ENCODE measurements around the gene HINFP.

HINFP gene, protein sequence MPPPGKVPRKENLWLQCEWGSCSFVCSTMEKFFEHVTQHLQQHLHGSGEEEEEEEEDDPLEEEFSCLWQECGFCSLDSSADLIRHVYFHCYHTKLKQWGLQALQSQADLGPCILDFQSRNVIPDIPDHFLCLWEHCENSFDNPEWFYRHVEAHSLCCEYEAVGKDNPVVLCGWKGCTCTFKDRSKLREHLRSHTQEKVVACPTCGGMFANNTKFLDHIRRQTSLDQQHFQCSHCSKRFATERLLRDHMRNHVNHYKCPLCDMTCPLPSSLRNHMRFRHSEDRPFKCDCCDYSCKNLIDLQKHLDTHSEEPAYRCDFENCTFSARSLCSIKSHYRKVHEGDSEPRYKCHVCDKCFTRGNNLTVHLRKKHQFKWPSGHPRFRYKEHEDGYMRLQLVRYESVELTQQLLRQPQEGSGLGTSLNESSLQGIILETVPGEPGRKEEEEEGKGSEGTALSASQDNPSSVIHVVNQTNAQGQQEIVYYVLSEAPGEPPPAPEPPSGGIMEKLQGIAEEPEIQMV

DNA sequence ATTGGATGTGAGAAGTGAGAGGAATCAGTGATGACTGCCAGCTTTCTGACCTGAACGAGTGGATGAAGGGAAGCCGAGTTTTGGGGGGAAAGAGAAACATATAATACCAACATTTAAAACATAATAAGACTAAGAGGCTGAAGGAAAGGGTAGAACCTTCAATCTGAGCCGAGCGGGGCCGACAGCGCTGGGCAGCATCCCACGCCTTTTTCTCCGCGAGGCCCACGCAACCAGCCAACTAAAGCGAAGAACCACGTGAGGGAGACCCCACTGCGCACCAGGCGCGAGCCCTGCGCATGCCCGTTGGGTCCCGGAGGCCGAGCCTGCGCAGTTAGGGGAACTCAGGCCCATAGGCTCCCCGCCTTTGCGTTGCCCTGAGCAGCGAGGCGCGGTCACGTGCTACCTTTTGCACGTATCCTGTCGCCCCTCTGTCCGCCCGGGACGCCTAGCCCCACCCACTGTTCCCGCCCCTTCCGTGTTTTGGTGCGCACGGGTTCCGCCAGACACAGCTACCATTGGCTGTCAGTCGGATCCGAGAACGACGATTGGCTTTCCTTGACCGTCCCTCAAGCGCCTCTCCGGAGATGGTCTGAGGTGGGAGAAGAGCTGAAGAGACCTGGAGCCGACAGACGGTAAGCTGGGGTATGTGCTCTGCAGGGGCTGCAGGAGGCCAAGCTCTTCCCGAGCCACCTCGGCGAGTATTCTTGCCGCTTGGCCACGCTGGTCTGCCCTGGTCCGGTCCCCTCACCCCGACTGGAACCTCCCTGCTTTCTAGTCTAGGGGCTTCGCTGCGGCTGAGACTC is at the start of gene HINFP:
TSS of gene HINFP (plus strand) at position 573 of the 803 bp plus-strand sequence. CDS start 5,365 bp downstream, outside the sequence.
- peak; percentile 100 for DNase-seq

DNA sequence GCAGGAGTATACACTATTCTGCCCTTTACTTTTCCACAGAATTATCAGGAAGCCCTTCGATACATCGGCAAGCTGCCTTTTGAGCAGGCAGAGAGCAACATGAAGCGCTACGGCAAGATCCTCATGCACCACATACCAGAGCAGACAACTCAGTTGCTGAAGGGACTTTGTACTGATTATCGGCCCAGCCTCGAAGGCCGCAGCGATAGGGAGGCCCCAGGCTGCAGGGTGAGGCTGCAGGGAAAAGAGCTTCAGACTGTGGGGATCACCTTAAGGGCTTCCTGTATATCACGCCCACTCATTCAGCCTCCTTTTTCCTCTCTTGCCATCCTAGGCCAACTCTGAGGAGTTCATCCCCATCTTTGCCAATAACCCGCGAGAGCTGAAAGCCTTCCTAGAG is 43.5 kb upstream of the HINFP start:
- DNase-seq: no peak

DNA sequence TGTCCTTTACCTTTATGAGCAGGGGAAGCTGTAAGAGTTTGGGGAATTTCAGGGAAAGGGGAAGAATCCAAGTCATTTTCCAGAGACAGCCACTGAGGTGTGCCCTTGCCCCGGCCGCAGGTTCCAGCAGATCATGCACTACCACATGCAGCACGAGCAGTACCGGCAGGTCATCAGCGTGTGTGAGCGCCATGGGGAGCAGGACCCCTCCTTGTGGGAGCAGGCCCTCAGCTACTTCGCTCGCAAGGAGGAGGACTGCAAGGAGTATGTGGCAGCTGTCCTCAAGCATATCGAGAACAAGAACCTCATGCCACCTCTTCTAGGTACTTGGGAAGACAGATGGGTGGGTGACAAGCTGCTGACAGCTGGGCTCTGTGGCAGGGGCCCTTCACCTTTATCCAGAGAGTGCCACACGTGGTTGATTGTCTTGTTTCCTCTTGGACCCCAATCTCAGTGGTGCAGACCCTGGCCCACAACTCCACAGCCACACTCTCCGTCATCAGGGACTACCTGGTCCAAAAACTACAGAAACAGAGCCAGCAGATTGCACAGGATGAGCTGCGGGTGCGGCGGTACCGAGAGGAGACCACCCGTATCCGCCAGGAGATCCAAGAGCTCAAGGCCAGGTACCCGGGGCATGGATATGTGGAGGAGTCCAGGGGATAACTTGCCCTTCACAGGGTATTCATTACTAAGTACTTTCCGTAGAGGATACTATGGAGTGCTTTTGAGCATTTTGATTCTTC is 42.5 kb upstream of the HINFP start:
- DNase-seq: no peak

DNA sequence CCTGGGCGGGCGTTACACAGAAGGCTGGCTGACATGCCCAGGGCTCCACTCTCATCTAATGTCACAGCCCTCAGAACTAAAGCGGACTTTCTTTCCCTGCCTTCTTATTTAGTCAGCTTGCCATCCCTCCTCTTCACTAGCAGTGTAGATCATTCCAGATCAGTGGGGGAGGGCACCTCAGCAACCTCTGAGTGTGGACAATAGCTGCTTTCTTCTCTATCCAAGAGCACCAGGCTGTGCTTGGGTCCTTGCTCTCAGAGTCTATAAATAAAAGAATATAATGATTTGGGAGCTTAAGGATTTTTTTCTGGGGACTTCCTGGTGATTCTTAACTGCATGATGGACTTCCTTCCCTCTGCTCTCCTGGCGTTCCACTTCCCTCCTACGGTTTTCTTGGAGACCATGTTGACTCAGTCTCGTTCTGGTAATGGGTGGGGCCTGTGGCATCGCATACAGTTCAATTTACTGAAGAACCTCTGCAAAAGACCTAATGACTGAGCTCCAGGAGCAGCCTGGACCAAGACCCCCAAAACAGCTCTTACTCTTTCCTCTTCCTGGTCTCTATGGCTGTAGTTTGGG is 39.6 kb upstream of the HINFP start:
- DNase-seq: no peak

DNA sequence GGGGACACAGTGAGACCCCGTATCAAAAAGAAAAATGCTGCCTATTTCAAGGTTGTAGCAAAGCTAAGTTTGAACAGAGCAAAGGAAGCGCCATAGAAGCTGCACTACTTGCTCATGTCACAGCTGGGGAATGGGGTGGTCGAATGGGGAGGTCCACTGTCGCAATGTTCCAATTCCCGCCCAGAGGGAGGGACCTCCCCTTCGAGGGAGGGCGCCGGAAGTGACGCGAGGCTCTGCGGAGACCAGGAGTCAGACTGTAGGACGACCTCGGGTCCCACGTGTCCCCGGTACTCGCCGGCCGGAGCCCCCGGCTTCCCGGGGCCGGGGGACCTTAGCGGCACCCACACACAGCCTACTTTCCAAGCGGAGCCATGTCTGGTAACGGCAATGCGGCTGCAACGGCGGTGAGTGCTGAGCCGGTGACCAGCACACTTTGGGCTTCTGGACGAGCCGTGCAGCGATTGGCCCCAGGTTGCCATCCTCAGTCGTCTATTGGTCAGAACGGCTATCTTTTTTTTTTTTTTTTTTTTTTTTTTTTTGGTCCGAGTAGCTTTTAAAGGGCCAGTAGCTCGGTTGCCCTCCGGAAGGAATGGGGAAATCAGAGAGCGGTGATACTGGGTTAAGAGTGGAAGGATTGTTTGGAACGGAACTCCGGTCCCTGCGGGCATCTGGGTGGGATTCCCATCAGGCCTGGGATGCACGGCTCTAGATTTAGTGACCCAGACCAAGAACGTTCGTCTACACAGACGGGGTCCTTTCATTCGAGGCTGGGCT is 36.5 kb upstream of the HINFP start, which contains the start of gene HMBS:
TSS of gene HMBS (plus strand) at position 219 of the 774 bp plus-strand sequence. CDS start at position 372, 153 bp downstream.
- DNase-seq: peak; percentile 98

DNA sequence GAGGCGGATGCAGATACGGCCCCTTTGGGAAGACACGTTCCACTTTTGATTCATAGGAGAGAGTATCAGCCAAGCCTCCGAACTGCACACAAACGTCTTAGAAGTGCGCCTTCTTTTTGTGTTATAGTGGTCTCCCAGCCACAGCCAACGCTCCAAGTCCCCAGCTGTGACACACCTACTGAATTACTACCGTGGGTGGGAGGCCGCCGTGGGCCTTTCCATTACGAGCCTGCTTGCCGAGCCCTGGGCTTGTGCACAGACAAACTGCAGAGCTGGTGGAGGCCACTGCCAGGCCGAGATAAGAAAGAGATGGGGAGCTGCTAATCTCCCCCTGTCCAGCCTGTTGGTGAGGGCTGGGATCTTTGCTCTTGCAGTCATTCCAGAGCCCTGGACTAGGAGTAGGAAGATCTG is 35.9 kb upstream of the HINFP start:
- no peak for DNase-seq

DNA sequence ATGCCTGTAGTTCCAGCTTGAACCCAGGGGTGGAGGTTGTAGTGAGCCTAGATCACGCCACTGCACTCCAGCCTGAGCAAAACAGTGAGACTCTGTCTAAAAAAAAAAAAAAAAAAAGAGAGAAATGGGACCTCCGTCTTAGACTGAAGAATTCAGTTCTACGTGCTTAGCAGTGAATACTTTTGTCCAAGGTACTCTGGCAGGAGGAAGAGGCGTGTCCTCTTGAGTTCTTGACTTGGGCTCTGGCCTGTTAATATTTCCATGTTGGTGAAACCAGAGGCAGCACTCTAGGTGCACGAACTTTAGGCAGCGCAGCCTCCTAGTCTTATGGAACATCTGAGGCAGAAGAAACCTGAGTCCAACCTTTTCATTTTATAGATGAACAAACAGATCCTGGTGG is 34.3 kb upstream of the HINFP start:
- no peak for DNase-seq

DNA sequence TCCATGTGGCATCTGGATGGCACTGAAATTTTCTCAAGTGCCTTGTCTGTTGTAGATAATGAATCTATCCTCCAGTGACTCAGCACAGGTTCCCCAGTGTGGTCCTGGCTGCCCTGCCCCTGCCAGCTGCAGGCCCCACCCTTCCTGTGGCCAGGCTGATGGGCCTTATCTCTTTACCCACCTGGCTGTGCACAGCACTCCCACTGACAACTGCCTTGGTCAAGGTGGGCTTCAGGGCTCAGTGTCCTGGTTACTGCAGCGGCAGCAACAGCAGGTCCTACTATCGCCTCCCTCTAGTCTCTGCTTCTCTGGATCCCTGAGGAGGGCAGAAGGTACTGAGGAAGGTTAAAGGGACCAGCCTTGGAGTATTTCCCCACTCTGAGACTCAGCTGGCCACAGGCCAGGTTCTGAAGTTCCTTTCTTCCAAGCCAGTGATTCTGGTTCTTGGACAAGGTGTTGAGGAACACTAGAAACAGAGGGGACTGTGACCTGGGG is 33.6 kb upstream of the HINFP start:
- no peak for DNase-seq

DNA sequence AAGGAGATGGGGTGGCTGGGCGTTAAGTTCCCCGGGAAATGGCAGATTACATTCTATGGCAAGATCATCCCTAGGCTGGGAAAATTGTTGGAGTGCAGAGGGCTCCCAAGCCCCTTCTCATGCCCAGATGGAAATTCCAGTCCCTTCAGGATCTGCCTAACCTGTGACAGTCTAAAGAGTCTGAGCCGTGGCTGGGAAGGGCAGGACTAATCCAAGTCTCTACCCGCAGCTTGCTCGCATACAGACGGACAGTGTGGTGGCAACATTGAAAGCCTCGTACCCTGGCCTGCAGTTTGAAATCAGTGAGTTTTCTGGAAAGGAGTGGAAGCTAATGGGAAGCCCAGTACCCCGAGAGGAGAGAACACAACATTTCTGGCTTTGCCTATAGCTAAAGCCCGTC is 33.0 kb upstream of the HINFP start:
- DNase-seq: no peak

DNA sequence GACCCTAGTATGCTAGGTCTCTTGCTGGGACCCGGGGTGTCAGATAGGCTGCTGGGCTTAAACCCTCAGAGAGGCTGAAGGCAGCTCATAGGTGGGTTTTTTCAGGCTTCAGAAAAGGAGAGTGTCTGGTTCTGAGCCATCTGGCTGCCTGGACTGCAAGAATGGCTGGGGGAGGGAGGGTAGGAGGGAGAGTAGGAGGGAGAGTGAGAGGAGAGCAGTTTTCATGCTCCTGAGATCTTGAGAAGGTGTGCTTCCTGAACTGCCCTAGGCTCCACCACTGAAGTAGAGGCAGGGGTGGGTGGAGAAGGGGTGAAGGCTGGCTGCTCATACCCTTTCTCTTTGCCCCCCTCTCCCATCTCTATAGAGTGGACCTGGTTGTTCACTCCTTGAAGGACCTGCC is 32.1 kb upstream of the HINFP start:
- no peak for DNase-seq

DNA sequence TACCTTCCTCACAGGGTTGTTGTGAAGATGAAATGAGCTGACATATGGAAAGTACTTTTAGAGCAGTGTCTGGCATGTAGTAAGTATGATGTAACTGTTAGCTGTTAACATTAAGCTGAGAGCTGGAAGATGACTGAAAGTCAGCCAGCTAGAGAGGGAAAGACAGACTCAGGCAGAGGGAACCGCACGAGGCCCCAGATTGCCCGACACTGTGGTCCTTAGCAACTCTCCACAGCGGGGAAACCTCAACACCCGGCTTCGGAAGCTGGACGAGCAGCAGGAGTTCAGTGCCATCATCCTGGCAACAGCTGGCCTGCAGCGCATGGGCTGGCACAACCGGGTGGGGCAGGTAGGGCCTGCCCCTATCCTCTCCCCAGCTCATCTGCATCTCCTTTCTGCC is 30.2 kb upstream of the HINFP start:
- no peak for DNase-seq

DNA sequence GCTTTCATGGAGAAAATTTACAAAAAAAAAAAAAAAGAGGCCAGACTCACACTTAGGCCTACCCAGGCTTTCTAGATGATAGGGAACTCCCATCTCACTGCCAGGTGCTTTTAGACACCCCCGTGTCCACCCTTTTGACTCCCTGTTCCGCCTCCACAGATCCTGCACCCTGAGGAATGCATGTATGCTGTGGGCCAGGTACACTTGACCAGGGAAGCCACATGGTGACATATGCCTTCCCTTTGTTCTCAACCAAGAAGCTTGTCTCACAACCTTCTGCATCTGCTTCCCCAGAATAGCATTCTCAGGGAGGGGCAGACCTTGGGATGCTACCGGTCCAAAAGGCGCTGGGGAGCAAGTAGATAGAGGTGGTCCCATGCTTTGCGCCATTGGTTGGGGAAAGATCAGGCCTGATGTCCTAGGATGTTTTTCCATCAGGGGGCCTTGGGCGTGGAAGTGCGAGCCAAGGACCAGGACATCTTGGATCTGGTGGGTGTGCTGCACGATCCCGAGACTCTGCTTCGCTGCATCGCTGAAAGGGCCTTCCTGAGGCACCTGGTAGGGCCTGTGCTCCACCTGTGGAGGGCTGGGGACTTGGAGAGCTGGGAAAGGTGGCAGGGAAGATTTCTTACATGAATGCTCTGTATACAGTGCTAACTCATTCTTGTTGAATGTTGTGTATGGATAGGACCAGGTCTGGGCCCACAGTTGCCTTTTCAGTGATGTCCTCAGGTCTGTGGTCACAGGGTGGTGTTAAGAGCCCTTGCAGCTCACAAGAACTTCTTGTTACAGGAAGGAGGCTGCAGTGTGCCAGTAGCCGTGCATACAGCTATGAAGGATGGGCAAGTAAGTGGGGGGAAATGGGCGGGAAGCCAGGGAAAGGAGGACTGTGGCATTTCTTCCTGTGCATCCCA is 29.2 kb upstream of the HINFP start:
- no peak for DNase-seq

DNA sequence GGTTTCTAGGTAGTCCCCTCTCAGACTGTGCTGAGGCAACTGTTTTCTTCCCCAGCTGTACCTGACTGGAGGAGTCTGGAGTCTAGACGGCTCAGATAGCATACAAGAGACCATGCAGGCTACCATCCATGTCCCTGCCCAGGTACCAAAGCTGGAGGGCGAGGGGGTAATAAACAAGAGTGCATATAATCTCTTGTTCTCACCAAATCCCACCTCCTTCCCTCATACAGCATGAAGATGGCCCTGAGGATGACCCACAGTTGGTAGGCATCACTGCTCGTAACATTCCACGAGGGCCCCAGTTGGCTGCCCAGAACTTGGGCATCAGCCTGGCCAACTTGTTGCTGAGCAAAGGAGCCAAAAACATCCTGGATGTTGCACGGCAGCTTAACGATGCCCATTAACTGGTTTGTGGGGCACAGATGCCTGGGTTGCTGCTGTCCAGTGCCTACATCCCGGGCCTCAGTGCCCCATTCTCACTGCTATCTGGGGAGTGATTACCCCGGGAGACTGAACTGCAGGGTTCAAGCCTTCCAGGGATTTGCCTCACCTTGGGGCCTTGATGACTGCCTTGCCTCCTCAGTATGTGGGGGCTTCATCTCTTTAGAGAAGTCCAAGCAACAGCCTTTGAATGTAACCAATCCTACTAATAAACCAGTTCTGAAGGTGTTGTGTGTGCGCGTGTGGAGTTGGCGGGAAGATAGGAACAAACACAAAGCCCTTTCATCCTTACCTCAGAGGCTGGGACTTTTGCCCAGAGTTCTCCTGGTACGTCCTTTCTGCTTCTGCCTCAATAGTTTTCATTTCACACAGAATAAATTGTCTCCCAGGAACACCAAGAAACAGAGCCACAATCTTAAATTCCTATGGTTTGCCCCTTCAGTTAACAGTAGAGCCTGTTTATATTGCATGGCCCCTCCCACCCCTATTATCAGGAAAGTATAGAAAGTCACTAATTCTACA is 28.2 kb upstream of the HINFP start:
- DNase-seq: peak; percentile 16

DNA sequence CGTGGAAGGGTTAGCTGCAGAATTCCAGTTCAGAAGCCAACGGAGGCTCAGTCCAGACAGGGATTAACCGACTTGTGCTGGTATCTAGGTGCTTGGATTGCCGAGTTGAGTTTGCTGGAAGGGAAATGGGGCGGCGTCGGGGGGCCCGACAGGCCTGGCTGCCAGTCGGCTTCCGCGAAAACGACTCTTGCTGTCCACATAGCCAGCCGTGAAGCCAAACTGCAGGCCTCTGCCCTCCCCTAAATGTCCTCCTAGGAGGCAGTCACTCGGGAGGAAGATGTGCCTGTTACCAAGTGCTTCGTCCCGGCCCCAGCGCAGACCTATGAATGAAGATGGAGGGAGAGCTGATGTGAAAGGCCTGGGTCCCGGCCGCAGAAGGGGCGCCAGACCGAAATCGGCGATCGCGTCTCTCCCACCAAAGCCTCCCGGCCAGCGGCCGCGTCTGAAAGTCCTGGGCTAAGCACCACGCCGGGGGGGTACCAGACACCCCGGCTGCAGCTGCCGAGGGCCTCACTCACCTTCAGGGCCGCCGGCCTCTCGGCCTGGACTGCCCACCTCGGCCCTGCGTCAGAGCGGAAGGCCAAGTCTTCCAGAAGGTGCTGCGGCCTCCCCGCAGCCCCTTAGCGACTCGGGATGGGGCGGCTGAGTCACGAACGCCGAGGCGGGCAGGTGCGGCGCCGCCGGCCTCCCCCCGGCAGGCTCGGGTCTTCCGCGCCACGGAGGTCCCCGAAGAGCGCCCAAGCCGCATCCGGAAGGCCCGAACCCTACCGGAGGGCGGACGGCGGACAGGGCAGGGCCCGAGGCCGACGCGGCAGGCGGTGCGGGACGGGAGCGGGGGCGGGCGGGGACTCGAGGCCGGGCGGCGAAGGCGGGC is 27.2 kb upstream of the HINFP start:
- no peak for DNase-seq

DNA sequence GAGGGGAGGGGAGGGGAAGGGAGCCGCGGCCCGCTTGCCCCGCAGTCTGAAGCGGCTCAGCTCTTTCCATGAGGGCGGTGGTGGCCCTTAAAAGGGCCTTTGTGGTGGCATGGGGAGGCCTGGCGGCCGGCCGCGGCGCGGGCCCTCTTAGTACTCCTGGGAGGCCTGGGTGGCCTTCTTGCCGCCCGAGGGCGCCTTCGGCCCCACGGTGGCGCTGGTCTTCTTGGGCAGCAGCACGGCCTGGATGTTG is 26.6 kb upstream of the HINFP start:
- DNase-seq: no peak

DNA sequence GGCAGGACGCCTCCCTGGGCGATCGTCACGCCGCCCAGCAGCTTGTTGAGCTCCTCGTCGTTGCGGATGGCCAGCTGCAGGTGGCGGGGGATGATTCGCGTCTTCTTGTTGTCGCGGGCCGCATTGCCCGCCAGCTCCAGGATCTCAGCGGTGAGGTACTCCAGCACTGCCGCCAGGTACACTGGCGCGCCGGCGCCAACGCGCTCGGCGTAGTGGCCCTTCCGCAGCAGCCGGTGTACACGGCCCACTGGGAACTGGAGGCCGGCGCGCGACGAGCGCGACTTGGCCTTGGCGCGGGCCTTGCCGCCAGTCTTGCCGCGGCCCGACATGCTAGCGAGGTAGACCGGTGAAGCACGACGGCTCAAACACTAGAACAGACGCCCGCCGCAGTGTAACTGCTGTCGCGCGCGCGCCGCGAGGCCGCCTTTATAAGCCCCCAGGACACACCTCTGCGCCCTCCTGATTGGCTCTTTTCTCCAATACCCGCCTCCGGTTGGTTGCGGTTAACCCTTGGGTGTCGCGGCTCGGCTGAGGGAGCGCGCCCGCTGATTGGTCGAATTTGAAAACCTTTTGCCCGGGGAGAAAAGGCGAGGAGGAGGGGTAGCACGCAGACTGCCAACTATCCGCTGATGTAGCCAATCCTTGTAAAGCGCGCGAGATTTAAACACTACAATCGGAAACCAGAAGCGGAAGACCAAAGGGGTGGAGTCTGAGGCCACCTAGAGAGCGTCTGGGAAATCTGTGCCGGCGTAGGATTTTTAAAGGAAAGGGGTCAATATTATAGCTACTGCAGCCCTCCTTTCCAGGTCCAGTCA is 26.1 kb upstream of the HINFP start:
- DNase-seq: peak; percentile 99

DNA sequence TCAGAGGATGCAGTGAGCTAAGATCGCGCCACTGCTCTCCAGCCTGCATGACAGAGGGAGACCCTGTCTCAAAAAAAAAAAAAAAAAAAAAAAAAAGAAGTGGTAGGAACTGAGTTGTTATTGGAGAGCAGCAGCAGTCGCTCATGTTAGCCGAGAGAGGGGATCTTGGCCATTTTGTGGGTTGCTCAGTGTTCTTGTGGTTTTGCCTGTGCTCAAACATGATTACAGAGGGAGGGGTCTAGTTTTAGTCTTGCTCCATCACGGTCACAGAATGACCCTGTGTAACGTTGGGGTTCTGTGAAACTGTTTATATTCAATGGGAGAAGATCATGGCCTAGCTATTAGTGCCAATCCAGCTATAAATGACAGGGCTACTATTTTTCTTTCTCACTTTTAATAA is 21.7 kb upstream of the HINFP start:
- no peak for DNase-seq
